GM18505 (cell line): ENCODE measurements around the gene PRM3.

ENCODE experiments used
- ATAC-seq: cut with Tn5 transposase; IDR thresholded peaks from one replicate; pipeline ENCODE4 v1.9.1; 2021; ENCODE audit not compliant: unreplicated experiment
- POLR2A ChIP-seq: IDR thresholded peaks from 4 replicates; pipeline ENCODE4 v1.6.1; 2011; ENCODE audit warnings: borderline replicate concordance; ENCODE audit not compliant: insufficient read depth, insufficient read length; ENCODE audit errors: extremely low read depth

The PRM3 gene

GRCh38 chr16:11232852-11233726 lies 40.3 kb downstream of the PRM3 start:
- ATAC-seq, result peak; percentile 55
- peak; percentile 55 for TF ChIP-seq POLR2A

- no peak for ATAC-seq
- TF ChIP-seq POLR2A, result no peak
Measured at GRCh38 chr16:11232302-11232851, 41.1 kb downstream of the PRM3 start.

- no peak for TF ChIP-seq POLR2A
- ATAC-seq, result no peak
Measured at GRCh38 chr16:11231367-11231970, 42.0 kb downstream of the PRM3 start.

- ATAC-seq, result no peak
- no peak for TF ChIP-seq POLR2A
Measured at GRCh38 chr16:11229906-11230305, 43.5 kb downstream of the PRM3 start.

- no peak for TF ChIP-seq POLR2A
- no peak for ATAC-seq
Measured at GRCh38 chr16:11229432-11229831, 44.0 kb downstream of the PRM3 start.

- no peak for ATAC-seq
- TF ChIP-seq POLR2A, result peak; percentile 42
Measured at GRCh38 chr16:11225677-11226549, 47.5 kb downstream of the PRM3 start.

GRCh38 chr16:11224894-11225676 lies 48.3 kb downstream of the PRM3 start:
- ATAC-seq, result peak; percentile 88
- peak; percentile 59 for TF ChIP-seq POLR2A

GRCh38 chr16:11224096-11224893 lies 49.1 kb downstream of the PRM3 start:
- peak; percentile 47 for TF ChIP-seq POLR2A
- peak; percentile 27 for ATAC-seq
